Left ventricle myocardium inferior (tissue), 1 donor: ENCODE measurements around the gene HEXA. TPM values are rescaled to one million over a fixed set of nuclear protein-coding genes. Genes with fewer than 3 reads are reported as not detected.
"Not testable (repeated sequence)": the region's sequence is repeated elsewhere in the genome, so short reads cannot be mapped to it uniquely, and the experiment has no call there.

ENCODE experiments used
- DNase-seq: peaks from one replicate; pipeline ENCODE4 v3.0.0-alpha.2; 2020
- H3K27ac ChIP-seq: fragments of 200-600 bp; replicated peaks from 2 replicates; pipeline ENCODE4 v1.8.0; 2021
- H3K27me3 ChIP-seq: fragments of 200-600 bp; 2 replicates; pipeline ENCODE4 v1.8.0; 2021; ENCODE audit warnings: low read depth
- H3K36me3 ChIP-seq: fragments of 200-600 bp; 2 replicates; pipeline ENCODE4 v1.8.0; 2021
- H3K4me1 ChIP-seq: fragments of 200-600 bp; 2 replicates; pipeline ENCODE4 v1.8.0; 2021
- H3K4me3 ChIP-seq: fragments of 200-600 bp; 2 replicates; pipeline ENCODE4 v1.8.0; 2021; ENCODE audit warnings: mild to moderate bottlenecking, moderate library complexity
- H3K9me3 ChIP-seq: fragments of 200-600 bp; replicated peaks from 2 replicates; pipeline ENCODE4 v1.8.0; 2021
- intact Hi-C: fragments of 100-400 bp; cut with micrococcal nuclease; formaldehyde crosslinking; loops from one replicate; pipeline ENCODE4 v1.11.0; 2022
- total RNA-seq: library from RNA; stranded (reverse); fragmentation: NEBNext Ultra II Directional; extraction: Animal tissue kit (Norgen Biotek cat#: 25700); gene quantifications from one replicate; pipeline ENCODE4 v1.2.1, GENCODE V29; 2021
- TF ChIP-seq, protein P1 (sequence below): fragments of 200-600 bp; IDR thresholded peaks from 2 replicates; pipeline ENCODE4 v1.8.0; 2021; ENCODE audit warnings: antibody characterized with exemption, mild to moderate bottlenecking, borderline replicate concordance
- donor health status: DM: no; HTN: yes; CAD: no; lungs with severe emphysema.

The HEXA gene
- total RNA-seq, 1 donor from 2014 or later, result 58.9 TPM

DNA sequence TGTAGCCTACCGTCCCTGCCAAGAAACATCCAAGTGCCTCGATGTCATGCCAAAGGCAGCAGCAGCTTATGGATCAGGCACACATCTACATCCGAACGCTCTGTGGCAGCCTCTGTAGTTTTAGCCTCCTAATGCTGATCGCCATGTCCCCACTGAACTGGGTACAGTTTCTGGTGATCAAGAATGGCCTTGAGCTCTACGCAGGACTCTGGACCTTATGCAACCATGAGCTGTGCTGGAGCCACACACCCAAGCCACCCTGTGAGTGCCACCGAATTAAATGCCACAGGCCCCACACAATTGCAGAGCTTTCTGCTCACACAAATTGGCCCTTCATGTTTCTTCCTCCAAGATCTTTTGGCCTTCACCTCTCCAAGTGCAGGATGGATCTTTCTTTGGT is 22.8 kb upstream of the HEXA start:
- H3K4me1 ChIP-seq, result peaks cover 6% of the 10 kb centered on the region
- no peaks in the 10 kb centered on the region for H3K36me3 ChIP-seq
- H3K27me3 ChIP-seq, result peaks cover 3% of the 10 kb centered on the region

DNA sequence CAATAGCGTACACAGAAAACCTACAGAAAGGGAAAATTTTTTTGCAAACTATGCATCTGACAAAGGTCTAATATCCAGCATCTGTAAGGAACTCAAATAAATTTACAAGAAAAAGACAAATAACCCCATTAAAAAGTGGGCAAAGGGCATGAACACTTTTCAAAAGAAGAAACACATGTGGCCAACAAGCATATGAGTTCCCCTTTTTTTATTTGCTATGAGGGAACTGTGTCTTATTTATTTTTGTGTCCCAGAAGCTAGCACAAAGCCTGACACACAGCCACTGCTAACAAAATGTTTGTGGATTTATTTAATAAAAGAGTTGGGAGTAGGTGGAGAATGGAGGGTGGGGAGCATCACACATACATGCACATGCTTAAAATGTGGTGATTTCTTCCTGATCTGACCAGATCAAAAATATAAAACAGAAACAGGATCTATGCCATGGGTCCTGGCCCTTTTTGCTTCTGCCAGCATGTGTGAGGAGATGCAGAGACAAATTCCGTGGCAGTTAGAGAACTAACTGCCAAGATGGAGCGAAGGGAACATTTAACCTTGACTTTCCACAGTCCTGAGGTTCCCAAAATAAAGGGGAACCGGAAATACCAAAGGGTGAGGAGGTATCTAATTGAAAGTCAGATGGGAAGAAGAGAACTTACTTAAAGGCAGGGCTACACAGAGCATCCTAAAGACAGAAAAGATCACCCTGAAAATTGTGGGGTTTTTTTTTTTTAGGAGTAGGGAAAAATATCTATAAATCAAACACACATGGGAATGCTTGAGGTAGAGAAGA is 22.2 kb upstream of the HEXA start, which contains the start of gene TMEM202:
Gene TMEM202 (plus strand): TSS at position 510 of the 793 bp plus-strand sequence. CDS start 22 bp downstream, at position 532.
- no peak for DNase-seq
- H3K4me1 ChIP-seq, result peaks cover 6% of the 10 kb centered on the region
- TF ChIP-seq, protein P1, sequence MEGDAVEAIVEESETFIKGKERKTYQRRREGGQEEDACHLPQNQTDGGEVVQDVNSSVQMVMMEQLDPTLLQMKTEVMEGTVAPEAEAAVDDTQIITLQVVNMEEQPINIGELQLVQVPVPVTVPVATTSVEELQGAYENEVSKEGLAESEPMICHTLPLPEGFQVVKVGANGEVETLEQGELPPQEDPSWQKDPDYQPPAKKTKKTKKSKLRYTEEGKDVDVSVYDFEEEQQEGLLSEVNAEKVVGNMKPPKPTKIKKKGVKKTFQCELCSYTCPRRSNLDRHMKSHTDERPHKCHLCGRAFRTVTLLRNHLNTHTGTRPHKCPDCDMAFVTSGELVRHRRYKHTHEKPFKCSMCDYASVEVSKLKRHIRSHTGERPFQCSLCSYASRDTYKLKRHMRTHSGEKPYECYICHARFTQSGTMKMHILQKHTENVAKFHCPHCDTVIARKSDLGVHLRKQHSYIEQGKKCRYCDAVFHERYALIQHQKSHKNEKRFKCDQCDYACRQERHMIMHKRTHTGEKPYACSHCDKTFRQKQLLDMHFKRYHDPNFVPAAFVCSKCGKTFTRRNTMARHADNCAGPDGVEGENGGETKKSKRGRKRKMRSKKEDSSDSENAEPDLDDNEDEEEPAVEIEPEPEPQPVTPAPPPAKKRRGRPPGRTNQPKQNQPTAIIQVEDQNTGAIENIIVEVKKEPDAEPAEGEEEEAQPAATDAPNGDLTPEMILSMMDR, result no peak
- no peak within 1 kb of the TSS for H3K4me3 ChIP-seq
- peaks cover 8% of the 10 kb centered on the region for H3K27me3 ChIP-seq
- H3K36me3 ChIP-seq, result no peaks in the 10 kb centered on the region
- H3K9me3 ChIP-seq, result no peaks in the 10 kb centered on the region
- no peak within 1 kb of the TSS for H3K27ac ChIP-seq
- intact Hi-C loops, result no loop called here

More for the DNA sequence above, 22.8 kb upstream of the HEXA start:
- Histone ChIP-seq H3K4me3 (no peak overlapping the region), H3K27ac (no peak overlapping the region), H3K9me3 (no peaks in the 10 kb centered on the region)
- TF ChIP-seq, protein P1, result no peak
- DNase-seq, result no peak
- intact Hi-C loops, result no loop called here

DNA sequence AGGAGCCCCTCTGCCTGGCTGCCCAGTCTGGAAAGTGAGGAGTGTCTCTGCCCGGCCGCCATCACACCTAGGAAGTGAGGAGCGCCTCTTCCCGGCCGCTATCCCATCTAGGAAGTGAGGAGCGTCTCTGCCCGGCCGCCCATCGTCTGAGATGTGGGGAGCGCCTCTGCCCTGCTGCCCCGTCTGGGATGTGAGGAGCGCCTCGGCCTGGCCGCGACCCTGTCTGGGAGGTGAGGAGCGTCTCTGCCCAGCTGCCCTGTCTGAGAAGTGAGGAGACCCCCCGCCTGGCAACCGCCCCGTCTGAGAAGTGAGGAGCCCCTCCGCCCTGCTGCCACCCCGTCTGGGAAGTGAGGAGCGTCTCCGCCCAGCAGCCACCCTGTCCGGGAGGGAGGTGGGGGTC is 20.5 kb upstream of the HEXA start:
- DNase-seq, H3K4me1 ChIP-seq, H3K4me3 ChIP-seq, intact Hi-C loops, H3K36me3 ChIP-seq, H3K27ac ChIP-seq, H3K9me3 ChIP-seq: not testable (repeated sequence)
- peaks cover 11% of the 10 kb centered on the region for H3K27me3 ChIP-seq

DNA sequence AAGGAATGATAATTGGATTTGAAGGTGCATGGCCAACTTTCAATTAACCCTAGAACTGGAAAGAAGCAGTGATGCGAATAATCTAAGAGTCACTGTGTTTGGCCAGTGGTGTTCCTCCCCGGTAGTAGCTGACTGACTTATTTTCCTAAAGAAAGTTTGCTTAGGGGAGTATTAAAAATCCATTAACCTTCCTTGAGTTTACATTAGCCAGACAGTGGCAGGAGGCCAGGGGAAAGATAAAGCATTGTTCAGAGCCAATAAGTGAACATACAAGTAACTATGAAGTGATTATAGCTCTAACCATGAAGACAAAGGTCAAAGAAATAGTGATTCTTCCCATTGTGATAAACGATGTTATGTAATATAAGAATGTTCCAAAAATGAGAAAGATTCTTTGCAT is 13.4 kb upstream of the HEXA start:
- TF ChIP-seq, protein P1, result no peak
- intact Hi-C loops, result no loop called here
- no peaks in the 10 kb centered on the region for H3K36me3 ChIP-seq
- H3K9me3 ChIP-seq, result no peaks in the 10 kb centered on the region
- peaks cover 35% of the 10 kb centered on the region for H3K27me3 ChIP-seq
- H3K27ac ChIP-seq, result no peak overlapping the region
- H3K4me1 ChIP-seq, result no peaks in the 10 kb centered on the region
- H3K4me3 ChIP-seq, result no peak overlapping the region
- DNase-seq, result no peak

DNA sequence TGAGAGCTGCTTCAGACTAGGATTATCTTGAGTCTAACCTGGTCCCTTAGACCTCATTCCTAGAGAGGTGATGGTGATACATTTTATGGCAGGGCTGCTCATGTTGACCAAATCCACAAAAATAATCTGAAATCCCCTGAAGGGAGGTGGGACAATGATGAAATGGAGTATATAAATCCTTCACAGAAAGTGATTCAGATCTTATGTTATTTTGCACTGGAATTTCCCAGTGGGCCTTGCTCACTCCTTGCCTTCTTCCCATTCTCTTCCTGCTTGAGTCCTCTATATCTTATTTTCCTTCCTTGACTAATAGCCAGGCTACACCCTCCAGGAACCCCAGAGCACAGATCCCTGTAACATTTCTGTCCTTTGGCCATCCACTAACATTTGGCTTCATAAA is 11.9 kb upstream of the HEXA start:
- no peaks in the 10 kb centered on the region for H3K36me3 ChIP-seq
- no peaks in the 10 kb centered on the region for H3K4me1 ChIP-seq
- intact Hi-C loops, result no loop called here
- H3K9me3 ChIP-seq, result no peaks in the 10 kb centered on the region
- H3K27me3 ChIP-seq, result peaks cover 30% of the 10 kb centered on the region
- DNase-seq, result no peak
- H3K4me3 ChIP-seq, result no peak overlapping the region
- H3K27ac ChIP-seq, result no peak overlapping the region
- TF ChIP-seq, protein P1, result no peak

DNA sequence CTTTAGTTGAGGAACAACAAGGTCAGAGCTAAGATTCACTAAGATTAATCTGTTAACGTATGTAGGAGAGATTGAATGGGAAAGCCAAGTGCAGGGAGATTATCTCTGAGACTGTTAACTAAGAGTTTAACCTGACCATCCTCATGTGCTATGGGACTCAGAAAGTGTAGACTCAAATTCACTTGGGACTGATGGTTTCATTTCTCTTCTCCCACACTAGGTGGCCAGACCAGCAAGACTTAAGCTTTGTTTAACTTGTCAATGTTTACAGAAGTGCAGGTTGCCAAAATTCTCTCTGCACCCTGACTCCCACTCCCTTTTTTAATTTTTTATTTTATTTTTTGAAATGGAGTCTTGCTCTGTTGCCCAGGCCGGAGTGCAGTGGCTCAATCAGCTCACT is 6.3 kb upstream of the HEXA start:
- Histone ChIP-seq H3K27ac (no peak overlapping the region), H3K27me3 (peaks cover 26% of the 10 kb centered on the region), H3K4me3 (no peak overlapping the region), H3K9me3 (no peaks in the 10 kb centered on the region), H3K4me1 (peaks cover 9% of the 10 kb centered on the region), H3K36me3 (no peaks in the 10 kb centered on the region)
- TF ChIP-seq, protein P1, result no peak
- intact Hi-C loops, result no loop called here
- no peak for DNase-seq
